GM12864 (cell line): ENCODE data around the gene PAK5.

Experiments used
- DNase-seq: peaks from one replicate; pipeline ENCODE4 v3.0.0-alpha.2; 2011; ENCODE audit warnings: low read depth
- H3K4me3 ChIP-seq: 2 replicates; pipeline ENCODE4 v1.5.1; 2011; ENCODE audit warnings: mild to moderate bottlenecking, low read depth, low read length, control low read depth
- TF ChIP-seq, protein P1 (sequence below): IDR thresholded peaks from 2 replicates; pipeline ENCODE4 v1.5.1; 2011; ENCODE audit warnings: low read depth, mild to moderate bottlenecking, moderate library complexity, low read length, control low read depth, inconsistent platforms; ENCODE audit errors: missing control alignments

PAK5 gene

GRCh38 chr20:9488063-9488462 is 350.8 kb downstream of the PAK5 start:
- no peak for DNase-seq
- TF ChIP-seq, protein P1, sequence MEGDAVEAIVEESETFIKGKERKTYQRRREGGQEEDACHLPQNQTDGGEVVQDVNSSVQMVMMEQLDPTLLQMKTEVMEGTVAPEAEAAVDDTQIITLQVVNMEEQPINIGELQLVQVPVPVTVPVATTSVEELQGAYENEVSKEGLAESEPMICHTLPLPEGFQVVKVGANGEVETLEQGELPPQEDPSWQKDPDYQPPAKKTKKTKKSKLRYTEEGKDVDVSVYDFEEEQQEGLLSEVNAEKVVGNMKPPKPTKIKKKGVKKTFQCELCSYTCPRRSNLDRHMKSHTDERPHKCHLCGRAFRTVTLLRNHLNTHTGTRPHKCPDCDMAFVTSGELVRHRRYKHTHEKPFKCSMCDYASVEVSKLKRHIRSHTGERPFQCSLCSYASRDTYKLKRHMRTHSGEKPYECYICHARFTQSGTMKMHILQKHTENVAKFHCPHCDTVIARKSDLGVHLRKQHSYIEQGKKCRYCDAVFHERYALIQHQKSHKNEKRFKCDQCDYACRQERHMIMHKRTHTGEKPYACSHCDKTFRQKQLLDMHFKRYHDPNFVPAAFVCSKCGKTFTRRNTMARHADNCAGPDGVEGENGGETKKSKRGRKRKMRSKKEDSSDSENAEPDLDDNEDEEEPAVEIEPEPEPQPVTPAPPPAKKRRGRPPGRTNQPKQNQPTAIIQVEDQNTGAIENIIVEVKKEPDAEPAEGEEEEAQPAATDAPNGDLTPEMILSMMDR: no peak
- H3K4me3 ChIP-seq: no peak overlapping the region
